GM23338 (cell line): ENCODE results near the gene CHP1. TPM values are rescaled to one million over a fixed set of nuclear protein-coding genes. Genes with fewer than 3 reads are reported as not detected.

ENCODE experiments used
- ATAC-seq: fragments of 200-7000 bp; cut with Tn5 transposase; 3 replicates; pipeline ENCODE4 v1.9.1; 2020
- DNase-seq: peaks from one replicate; pipeline ENCODE4 v3.0.0-alpha.2; 2015; ENCODE audit warnings: low spot score
- H2AFZ ChIP-seq: fragments of 200-600 bp; sonication (generic); 2 replicates; pipeline ENCODE4 v1.8.0; 2016; ENCODE audit warnings: antibody characterized with exemption, mild to moderate bottlenecking, moderate library complexity
- H3F3A ChIP-seq: fragments of 200-600 bp; sonication (generic); replicated peaks from 2 replicates; pipeline ENCODE4 v1.8.0; 2017; ENCODE audit warnings: antibody characterized with exemption, mixed run types, low read depth
- H3K27ac ChIP-seq: fragments of 200-600 bp; sonication (generic); 2 replicates; pipeline ENCODE4 v1.6.1; 2016; ENCODE audit warnings: low read depth
- H3K27me3 ChIP-seq: fragments of 200-600 bp; sonication (generic); 2 replicates; pipeline ENCODE4 v1.8.0; 2016; ENCODE audit warnings: mild to moderate bottlenecking, mixed run types, moderate library complexity; ENCODE audit not compliant: insufficient read depth
- H3K36me3 ChIP-seq: fragments of 200-600 bp; sonication (generic); 2 replicates; pipeline ENCODE4 v1.8.0; 2016; ENCODE audit warnings: mild to moderate bottlenecking; ENCODE audit not compliant: insufficient read depth
- H3K4me1 ChIP-seq: fragments of 200-600 bp; sonication (generic); 2 replicates; pipeline ENCODE4 v1.8.0; 2016; ENCODE audit warnings: mild to moderate bottlenecking, moderate library complexity; ENCODE audit not compliant: insufficient read depth
- H3K4me2 ChIP-seq: fragments of 200-600 bp; sonication (generic); 2 replicates; pipeline ENCODE4 v1.7.1; 2017; ENCODE audit warnings: mixed run types
- H3K4me3 ChIP-seq: fragments of 200-600 bp; sonication (generic); 2 replicates; pipeline ENCODE4 v1.6.1; 2016; ENCODE audit warnings: mixed run types
- H3K79me2 ChIP-seq: fragments of 200-600 bp; sonication (generic); replicated peaks from 2 replicates; pipeline ENCODE4 v1.8.0; 2017; ENCODE audit warnings: mild to moderate bottlenecking; ENCODE audit not compliant: insufficient read depth
- H3K9me2 ChIP-seq: fragments of 200-600 bp; sonication (generic); 2 replicates; pipeline ENCODE4 v1.8.0; 2017; ENCODE audit not compliant: insufficient read depth
- H4K20me1 ChIP-seq: fragments of 200-600 bp; sonication (generic); replicated peaks from 2 replicates; pipeline ENCODE4 v1.8.0; 2017; ENCODE audit warnings: mild to moderate bottlenecking; ENCODE audit not compliant: insufficient read depth
- H3K27ac Mint-ChIP-seq: 2 replicates; pipeline ENCODE4 v1.8.0; 2020; ENCODE audit warnings: inconsistent platforms, mild to moderate bottlenecking, moderate library complexity, mixed read lengths
- H3K27me3 Mint-ChIP-seq: 3 replicates; pipeline ENCODE4 v1.8.0; 2022; ENCODE audit warnings: low read depth, mild to moderate bottlenecking, moderate library complexity, mixed read lengths, inconsistent platforms; ENCODE audit not compliant: insufficient read depth, poor library complexity
- H3K36me3 Mint-ChIP-seq: 3 replicates; pipeline ENCODE4 v1.8.0; 2021; ENCODE audit warnings: low read depth, mild to moderate bottlenecking, inconsistent platforms, moderate library complexity, mixed read lengths
- H3K4me1 Mint-ChIP-seq: 3 replicates; pipeline ENCODE4 v1.8.0; 2020; ENCODE audit warnings: mild to moderate bottlenecking, inconsistent platforms, mixed read lengths
- H3K4me3 Mint-ChIP-seq: 3 replicates; pipeline ENCODE4 v1.8.0; 2021; ENCODE audit warnings: moderate library complexity, mild to moderate bottlenecking, inconsistent platforms, mixed read lengths
- H3K9me3 Mint-ChIP-seq: 3 replicates; pipeline ENCODE4 v1.8.0; 2020; ENCODE audit warnings: moderate library complexity, mild to moderate bottlenecking, inconsistent platforms, mixed read lengths
- ETS1 ChIP-seq: IDR thresholded peaks from 2 replicates; pipeline ENCODE4 v1.6.1; 2016; ENCODE audit warnings: antibody characterized with exemption
- EZH2 ChIP-seq: fragments of 200-600 bp; sonication (generic); IDR thresholded peaks from one replicate; pipeline ENCODE4 v1.8.0; 2017; ENCODE audit warnings: antibody characterized with exemption, mild to moderate bottlenecking, low read depth; ENCODE audit not compliant: unreplicated experiment
- EZH2phosphoT487 ChIP-seq: fragments of 200-600 bp; sonication (generic); IDR thresholded peaks from one replicate; pipeline ENCODE4 v1.8.1; 2018; ENCODE audit warnings: antibody characterized with exemption; ENCODE audit not compliant: unreplicated experiment
- NANOG ChIP-seq: IDR thresholded peaks from 2 replicates; pipeline ENCODE4 v1.6.1; 2016; ENCODE audit warnings: antibody characterized with exemption, borderline replicate concordance
- POLR2AphosphoS5 ChIP-seq: IDR thresholded peaks from 2 replicates; pipeline ENCODE4 v1.6.1; 2016; ENCODE audit warnings: antibody characterized with exemption, low read depth
- STAT1 ChIP-seq: IDR thresholded peaks from one replicate; pipeline ENCODE4 v1.6.1; 2016; ENCODE audit warnings: antibody characterized with exemption; ENCODE audit not compliant: unreplicated experiment
- ZNF114 ChIP-seq: fragments of 250-450 bp; sonication (Bioruptor Pico); IDR thresholded peaks from 2 replicates; pipeline ENCODE4 v1.5.0; 2020; ENCODE audit warnings: mild to moderate bottlenecking, moderate library complexity
- ZNF331 ChIP-seq: fragments of 250-450 bp; sonication (Bioruptor Pico); IDR thresholded peaks from 2 replicates; pipeline ENCODE4 v1.5.0; 2020; ENCODE audit warnings: low read depth, mild to moderate bottlenecking, moderate library complexity
- polyA plus RNA-seq: library from polyadenylated mRNA; unstranded; fragments of >200 nt; fragmentation: Nextera tagmentation; extraction: Ambion mirVana; gene quantifications from 2 replicates; pipeline ENCODE4 v1.2.1, GENCODE V29; 2016
- total RNA-seq: library from RNA; depleted of rRNA; stranded (reverse); fragments of >200 nt; shearing (Covaris generic); gene quantifications from 2 replicates; pipeline ENCODE4 v1.2.3, GENCODE V29; 2014
- TF ChIP-seq, protein P1 (sequence below): fragments of 250-450 bp; sonication (Bioruptor Pico); IDR thresholded peaks from 2 replicates; pipeline ENCODE4 v1.5.0; 2020; ENCODE audit warnings: mild to moderate bottlenecking, moderate library complexity
- TF ChIP-seq, protein P2 (sequence below): IDR thresholded peaks from one replicate; pipeline ENCODE4 v1.6.1; 2018; ENCODE audit warnings: antibody characterized with exemption; ENCODE audit not compliant: unreplicated experiment

Gene CHP1
- total and polyA plus RNA-seq, 2 experiments from 2014 or later: 62.3 to 109 TPM

DNA sequence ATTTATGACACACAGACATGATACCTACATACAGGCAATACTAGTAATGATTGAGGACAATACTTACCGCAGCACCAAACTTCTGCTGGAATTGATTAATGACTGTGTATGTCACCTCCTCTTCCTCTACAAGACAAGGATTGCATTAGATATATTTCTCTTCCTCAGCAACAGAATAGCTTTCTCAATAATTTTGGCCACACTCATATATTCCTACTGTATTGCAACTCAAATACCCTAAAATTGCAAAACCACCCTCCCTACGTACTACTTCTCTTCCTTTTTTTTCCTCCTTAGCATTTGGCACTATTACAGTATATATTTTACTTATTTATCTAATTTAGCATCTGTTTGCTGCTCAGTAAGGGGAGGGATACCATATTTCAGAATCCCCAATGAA, 15.4 kb upstream of the CHP1 start:
- Histone ChIP-seq H2AFZ (no peak overlapping the region), H3K4me2 (no peak overlapping the region), H3F3A (no peaks in the 10 kb centered on the region), H4K20me1 (no peaks in the 10 kb centered on the region), H3K4me3 (no peak overlapping the region), H3K27me3 (no peaks in the 10 kb centered on the region), H3K9me2 (no peaks in the 10 kb centered on the region), H3K4me1 (peaks cover 15% of the 10 kb centered on the region), H3K79me2 (no peaks in the 10 kb centered on the region), H3K27ac (no peak overlapping the region), H3K36me3 (no peaks in the 10 kb centered on the region)
- peaks cover 16% of the 10 kb centered on the region for H3K4me1 Mint-ChIP-seq
- TF ChIP-seq EZH2phosphoT487: no peak
- no peak for TF ChIP-seq ETS1
- no peak for TF ChIP-seq EZH2
- no peak for TF ChIP-seq STAT1
- H3K4me3 Mint-ChIP-seq: no peak overlapping the region
- DNase-seq: no peak
- H3K36me3 Mint-ChIP-seq: no peaks in the 10 kb centered on the region
- no peaks in the 10 kb centered on the region; the same call in 2 of the 3 replicates for H3K9me3 Mint-ChIP-seq
- no peak overlapping the region for H3K27ac Mint-ChIP-seq
- ATAC-seq: no peak
- H3K27me3 Mint-ChIP-seq: peaks cover 5% of the 10 kb centered on the region

- ATAC-seq (peak; percentile 65), DNase-seq (no peak)
- Histone ChIP-seq H4K20me1 (no peaks in the 10 kb centered on the region), H3K4me3 (0 out of 2 replicates have a peak overlapping the region, but pooled peaks have one; percentile 0), H2AFZ (peak overlapping the region; percentile 28), H3K27me3 (no peaks in the 10 kb centered on the region), H3K9me2 (no peaks in the 10 kb centered on the region), H3K79me2 (no peaks in the 10 kb centered on the region), H3K4me1 (peaks cover 15% of the 10 kb centered on the region), H3F3A (no peaks in the 10 kb centered on the region), H3K27ac (peak overlapping the region; percentile 39), H3K4me2 (peak overlapping the region; percentile 28), H3K36me3 (no peaks in the 10 kb centered on the region)
- H3K27ac Mint-ChIP-seq: peak overlapping the region; percentile 55
- H3K27me3 Mint-ChIP-seq: peaks cover 7% of the 10 kb centered on the region
- H3K4me1 Mint-ChIP-seq: peaks cover 16% of the 10 kb centered on the region
- H3K4me3 Mint-ChIP-seq: no peak overlapping the region
- no peaks in the 10 kb centered on the region; the same call in 2 of the 3 replicates for H3K9me3 Mint-ChIP-seq
- no peaks in the 10 kb centered on the region for H3K36me3 Mint-ChIP-seq
- TF ChIP-seq EZH2phosphoT487 (no peak), ZNF114 (CRISPR knock-in tag) (no peak), NANOG (no peak), EZH2 (no peak), ETS1 (no peak), STAT1 (no peak), POLR2AphosphoS5 (no peak), ZNF331 (CRISPR knock-in tag) (no peak)
- TF ChIP-seq, protein P1, sequence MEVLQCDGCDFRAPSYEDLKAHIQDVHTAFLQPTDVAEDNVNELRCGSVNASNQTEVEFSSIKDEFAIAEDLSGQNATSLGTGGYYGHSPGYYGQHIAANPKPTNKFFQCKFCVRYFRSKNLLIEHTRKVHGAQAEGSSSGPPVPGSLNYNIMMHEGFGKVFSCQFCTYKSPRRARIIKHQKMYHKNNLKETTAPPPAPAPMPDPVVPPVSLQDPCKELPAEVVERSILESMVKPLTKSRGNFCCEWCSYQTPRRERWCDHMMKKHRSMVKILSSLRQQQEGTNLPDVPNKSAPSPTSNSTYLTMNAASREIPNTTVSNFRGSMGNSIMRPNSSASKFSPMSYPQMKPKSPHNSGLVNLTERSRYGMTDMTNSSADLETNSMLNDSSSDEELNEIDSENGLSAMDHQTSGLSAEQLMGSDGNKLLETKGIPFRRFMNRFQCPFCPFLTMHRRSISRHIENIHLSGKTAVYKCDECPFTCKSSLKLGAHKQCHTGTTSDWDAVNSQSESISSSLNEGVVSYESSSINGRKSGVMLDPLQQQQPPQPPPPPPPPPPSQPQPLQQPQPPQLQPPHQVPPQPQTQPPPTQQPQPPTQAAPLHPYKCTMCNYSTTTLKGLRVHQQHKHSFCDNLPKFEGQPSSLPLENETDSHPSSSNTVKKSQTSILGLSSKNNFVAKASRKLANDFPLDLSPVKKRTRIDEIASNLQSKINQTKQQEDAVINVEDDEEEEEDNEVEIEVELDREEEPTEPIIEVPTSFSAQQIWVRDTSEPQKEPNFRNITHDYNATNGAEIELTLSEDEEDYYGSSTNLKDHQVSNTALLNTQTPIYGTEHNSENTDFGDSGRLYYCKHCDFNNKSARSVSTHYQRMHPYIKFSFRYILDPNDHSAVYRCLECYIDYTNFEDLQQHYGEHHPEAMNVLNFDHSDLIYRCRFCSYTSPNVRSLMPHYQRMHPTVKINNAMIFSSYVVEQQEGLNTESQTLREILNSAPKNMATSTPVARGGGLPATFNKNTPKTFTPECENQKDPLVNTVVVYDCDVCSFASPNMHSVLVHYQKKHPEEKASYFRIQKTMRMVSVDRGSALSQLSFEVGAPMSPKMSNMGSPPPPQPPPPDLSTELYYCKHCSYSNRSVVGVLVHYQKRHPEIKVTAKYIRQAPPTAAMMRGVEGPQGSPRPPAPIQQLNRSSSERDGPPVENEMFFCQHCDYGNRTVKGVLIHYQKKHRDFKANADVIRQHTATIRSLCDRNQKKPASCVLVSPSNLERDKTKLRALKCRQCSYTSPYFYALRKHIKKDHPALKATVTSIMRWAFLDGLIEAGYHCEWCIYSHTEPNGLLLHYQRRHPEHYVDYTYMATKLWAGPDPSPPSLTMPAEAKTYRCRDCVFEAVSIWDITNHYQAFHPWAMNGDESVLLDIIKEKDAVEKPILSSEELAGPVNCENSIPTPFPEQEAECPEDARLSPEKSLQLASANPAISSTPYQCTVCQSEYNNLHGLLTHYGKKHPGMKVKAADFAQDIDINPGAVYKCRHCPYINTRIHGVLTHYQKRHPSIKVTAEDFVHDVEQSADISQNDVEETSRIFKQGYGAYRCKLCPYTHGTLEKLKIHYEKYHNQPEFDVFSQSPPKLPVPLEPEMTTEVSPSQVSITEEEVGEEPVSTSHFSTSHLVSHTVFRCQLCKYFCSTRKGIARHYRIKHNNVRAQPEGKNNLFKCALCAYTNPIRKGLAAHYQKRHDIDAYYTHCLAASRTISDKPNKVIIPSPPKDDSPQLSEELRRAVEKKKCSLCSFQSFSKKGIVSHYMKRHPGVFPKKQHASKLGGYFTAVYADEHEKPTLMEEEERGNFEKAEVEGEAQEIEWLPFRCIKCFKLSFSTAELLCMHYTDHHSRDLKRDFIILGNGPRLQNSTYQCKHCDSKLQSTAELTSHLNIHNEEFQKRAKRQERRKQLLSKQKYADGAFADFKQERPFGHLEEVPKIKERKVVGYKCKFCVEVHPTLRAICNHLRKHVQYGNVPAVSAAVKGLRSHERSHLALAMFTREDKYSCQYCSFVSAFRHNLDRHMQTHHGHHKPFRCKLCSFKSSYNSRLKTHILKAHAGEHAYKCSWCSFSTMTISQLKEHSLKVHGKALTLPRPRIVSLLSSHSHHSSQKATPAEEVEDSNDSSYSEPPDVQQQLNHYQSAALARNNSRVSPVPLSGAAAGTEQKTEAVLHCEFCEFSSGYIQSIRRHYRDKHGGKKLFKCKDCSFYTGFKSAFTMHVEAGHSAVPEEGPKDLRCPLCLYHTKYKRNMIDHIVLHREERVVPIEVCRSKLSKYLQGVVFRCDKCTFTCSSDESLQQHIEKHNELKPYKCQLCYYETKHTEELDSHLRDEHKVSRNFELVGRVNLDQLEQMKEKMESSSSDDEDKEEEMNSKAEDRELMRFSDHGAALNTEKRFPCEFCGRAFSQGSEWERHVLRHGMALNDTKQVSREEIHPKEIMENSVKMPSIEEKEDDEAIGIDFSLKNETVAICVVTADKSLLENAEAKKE (CRISPR knock-in tag): no peak
- TF ChIP-seq, protein P2, sequence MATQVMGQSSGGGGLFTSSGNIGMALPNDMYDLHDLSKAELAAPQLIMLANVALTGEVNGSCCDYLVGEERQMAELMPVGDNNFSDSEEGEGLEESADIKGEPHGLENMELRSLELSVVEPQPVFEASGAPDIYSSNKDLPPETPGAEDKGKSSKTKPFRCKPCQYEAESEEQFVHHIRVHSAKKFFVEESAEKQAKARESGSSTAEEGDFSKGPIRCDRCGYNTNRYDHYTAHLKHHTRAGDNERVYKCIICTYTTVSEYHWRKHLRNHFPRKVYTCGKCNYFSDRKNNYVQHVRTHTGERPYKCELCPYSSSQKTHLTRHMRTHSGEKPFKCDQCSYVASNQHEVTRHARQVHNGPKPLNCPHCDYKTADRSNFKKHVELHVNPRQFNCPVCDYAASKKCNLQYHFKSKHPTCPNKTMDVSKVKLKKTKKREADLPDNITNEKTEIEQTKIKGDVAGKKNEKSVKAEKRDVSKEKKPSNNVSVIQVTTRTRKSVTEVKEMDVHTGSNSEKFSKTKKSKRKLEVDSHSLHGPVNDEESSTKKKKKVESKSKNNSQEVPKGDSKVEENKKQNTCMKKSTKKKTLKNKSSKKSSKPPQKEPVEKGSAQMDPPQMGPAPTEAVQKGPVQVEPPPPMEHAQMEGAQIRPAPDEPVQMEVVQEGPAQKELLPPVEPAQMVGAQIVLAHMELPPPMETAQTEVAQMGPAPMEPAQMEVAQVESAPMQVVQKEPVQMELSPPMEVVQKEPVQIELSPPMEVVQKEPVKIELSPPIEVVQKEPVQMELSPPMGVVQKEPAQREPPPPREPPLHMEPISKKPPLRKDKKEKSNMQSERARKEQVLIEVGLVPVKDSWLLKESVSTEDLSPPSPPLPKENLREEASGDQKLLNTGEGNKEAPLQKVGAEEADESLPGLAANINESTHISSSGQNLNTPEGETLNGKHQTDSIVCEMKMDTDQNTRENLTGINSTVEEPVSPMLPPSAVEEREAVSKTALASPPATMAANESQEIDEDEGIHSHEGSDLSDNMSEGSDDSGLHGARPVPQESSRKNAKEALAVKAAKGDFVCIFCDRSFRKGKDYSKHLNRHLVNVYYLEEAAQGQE: no peak
These were observed 12.2 kb upstream of the CHP1 start for GRCh38 chr15:41218851-41219250.
